Sigmoid colon (tissue), 7 donors: ENCODE data around the gene MPZL2. TPM values are rescaled to one million over a fixed set of nuclear protein-coding genes. Genes with fewer than 3 reads are reported as not detected.

Experiments used
- DNase-seq: peaks from one replicate; pipeline ENCODE4 v3.0.0-alpha.2; 2019
- H3K27ac ChIP-seq, 4 donors: fragments of 200-600 bp; sonication (generic); one replicate each; pipeline ENCODE4 v1.5.1; 2016 to 2019; ENCODE audit warnings: mild to moderate bottlenecking in 1 of 4
- H3K27me3 ChIP-seq, 3 donors: fragments of 200-600 bp; sonication (generic); one replicate each; pipeline ENCODE4 v1.5.1; 2019; ENCODE audit warnings: mild to moderate bottlenecking in 1 of 3
- H3K36me3 ChIP-seq, 4 donors: fragments of 200-600 bp; sonication (generic); one replicate each; pipeline ENCODE4 v1.5.1; 2016 to 2019
- H3K4me1 ChIP-seq, 4 donors: fragments of 200-600 bp; sonication (generic); one replicate each; pipeline ENCODE4 v1.5.1; 2017 to 2019
- H3K4me3 ChIP-seq, 4 donors: fragments of 200-600 bp; sonication (generic); one replicate each; pipeline ENCODE4 v1.5.1; 2017 to 2019; ENCODE audit warnings: mild to moderate bottlenecking in 2 of 4, moderate library complexity in 1 of 4
- H3K9me3 ChIP-seq, 4 donors: fragments of 200-600 bp in 3 of 4; sonication (generic) in 3 of 4; one replicate each; pipeline versions ENCODE4 v1.5.1 to v1.6.1; 2013 to 2019
- EP300 ChIP-seq, 4 donors: sonication (generic); formaldehyde crosslinking; IDR thresholded peaks; one replicate each; pipeline ENCODE4 v1.6.1; 2017; ENCODE audit warnings: antibody characterized with exemption in 4 of 4
- POLR2A ChIP-seq, 2 donors: fragments of 450-650 bp; IDR thresholded peaks; one replicate each; pipeline ENCODE4 v1.6.1; 2016; ENCODE audit warnings: antibody characterized with exemption in 2 of 2, mild to moderate bottlenecking in 2 of 2, moderate library complexity in 2 of 2
- POLR2AphosphoS5 ChIP-seq, 4 donors: sonication (generic); formaldehyde crosslinking; IDR thresholded peaks; one replicate each; pipeline ENCODE4 v1.6.1; 2017; ENCODE audit warnings: antibody characterized with exemption in 4 of 4
- WGBS, 2 donors: extraction: QIAGEN DNeasy Blood & Tissue Kit; methylation state at CpG; one replicate each; pipeline ENCODE4 v1.1.7; 2013; 5-methylcytosine and 5-hydroxymethylcytosine counted together
- intact Hi-C: fragments of 100-400 bp; cut with DNase I; formaldehyde crosslinking; loops from one replicate; pipeline ENCODE4 v1.15.1; 2023
- polyA plus RNA-seq, 3 donors: library from polyadenylated mRNA; stranded (reverse); fragments of 200-250 nt; gene quantifications; one replicate each; pipeline ENCODE4 v1.2.3, GENCODE V29; 2013
- total RNA-seq, 4 donors: library from RNA; depleted of rRNA; stranded (reverse); fragments of >200 nt; gene quantifications; one replicate each; pipeline ENCODE4 v1.1.0, GENCODE V29; 2016
- TF ChIP-seq, protein P1 (sequence below), 4 experiments: fragments of 450-650 bp in 3 of 4; fragments of 200-600 bp in 1 of 4; IDR thresholded peaks; one replicate each; pipeline ENCODE4 v1.5.1; 2016 to 2019; ENCODE audit warnings: antibody characterized with exemption in 4 of 4, mild to moderate bottlenecking in 3 of 4, moderate library complexity in 2 of 4
- donor health status: healthy with polysubstance abuse.
- donor health status: Bipolar disorder and iron deficiency.
- donor health status: healthy.

Gene MPZL2
- total and polyA plus RNA-seq, 7 donors: 7.7 to 27.6 (median 9.6) TPM

DNA sequence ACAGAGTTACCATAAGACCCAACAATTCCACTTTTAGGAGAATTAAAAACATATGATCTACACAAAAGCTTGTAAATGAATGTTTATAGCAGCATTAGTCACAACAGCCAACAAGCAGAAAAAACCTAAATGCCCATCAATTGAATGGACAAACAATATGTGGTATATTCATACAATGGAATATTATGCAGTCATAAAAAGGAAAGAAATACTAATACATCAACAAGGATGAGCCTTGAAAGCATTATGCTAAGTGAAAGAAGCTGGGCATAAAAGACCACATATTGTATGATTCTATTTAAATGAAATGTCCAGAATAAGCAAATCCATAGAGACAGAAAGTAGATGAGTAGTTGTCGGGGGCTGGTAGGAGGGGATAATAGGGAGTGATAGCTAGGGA is 5.0 kb downstream of the MPZL2 start:
- no peaks in the 10 kb centered on the region for H3K36me3 ChIP-seq

DNA sequence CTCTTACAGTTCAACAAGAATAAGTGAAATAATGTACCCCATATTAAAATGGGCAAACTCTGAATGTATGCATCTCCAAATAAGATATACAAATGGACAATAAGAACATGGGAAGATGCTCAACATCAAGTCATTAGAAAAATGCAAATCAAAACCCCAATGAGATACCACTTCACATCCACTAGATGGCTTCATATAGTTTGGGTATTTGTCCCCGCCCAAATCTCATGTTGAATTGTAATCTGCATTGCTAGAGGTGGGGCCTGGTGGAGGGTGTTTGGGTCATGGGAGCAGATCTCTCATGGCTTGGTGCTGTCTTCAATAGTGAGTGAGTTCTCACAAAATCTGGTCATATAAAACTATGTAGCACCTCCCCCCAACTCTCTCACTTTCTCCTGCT is 5.7 kb downstream of the MPZL2 start:
- TF ChIP-seq, protein P1, sequence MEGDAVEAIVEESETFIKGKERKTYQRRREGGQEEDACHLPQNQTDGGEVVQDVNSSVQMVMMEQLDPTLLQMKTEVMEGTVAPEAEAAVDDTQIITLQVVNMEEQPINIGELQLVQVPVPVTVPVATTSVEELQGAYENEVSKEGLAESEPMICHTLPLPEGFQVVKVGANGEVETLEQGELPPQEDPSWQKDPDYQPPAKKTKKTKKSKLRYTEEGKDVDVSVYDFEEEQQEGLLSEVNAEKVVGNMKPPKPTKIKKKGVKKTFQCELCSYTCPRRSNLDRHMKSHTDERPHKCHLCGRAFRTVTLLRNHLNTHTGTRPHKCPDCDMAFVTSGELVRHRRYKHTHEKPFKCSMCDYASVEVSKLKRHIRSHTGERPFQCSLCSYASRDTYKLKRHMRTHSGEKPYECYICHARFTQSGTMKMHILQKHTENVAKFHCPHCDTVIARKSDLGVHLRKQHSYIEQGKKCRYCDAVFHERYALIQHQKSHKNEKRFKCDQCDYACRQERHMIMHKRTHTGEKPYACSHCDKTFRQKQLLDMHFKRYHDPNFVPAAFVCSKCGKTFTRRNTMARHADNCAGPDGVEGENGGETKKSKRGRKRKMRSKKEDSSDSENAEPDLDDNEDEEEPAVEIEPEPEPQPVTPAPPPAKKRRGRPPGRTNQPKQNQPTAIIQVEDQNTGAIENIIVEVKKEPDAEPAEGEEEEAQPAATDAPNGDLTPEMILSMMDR (IDR thresholded peaks at IDR 0.05): no peak
- TF ChIP-seq EP300 (IDR thresholded peaks at IDR 0.05) (no peak), POLR2AphosphoS5 (IDR thresholded peaks at IDR 0.05) (no peak), POLR2A (IDR thresholded peaks at IDR 0.05) (no peak)
- no peaks in the 10 kb centered on the region for H3K9me3 ChIP-seq
- H3K36me3 ChIP-seq: no peaks in the 10 kb centered on the region
- WGBS, 2 donors: 0 to 91% methylated on average over 1 of the region's 1 CpG
- H3K4me3 ChIP-seq: no peak overlapping the region
- H3K27me3 ChIP-seq: peaks cover 4 to 45% (median 26%) of the 10 kb centered on the region in 3 donors
- no peak overlapping the region for H3K27ac ChIP-seq
- no peaks in the 10 kb centered on the region for H3K4me1 ChIP-seq
- intact Hi-C loops: no loop called here
- DNase-seq: no peak

More for the DNA sequence above, 5.0 kb downstream of the MPZL2 start:
- 100% methylated on average over 1 of the region's 1 CpG for WGBS, 2 donors
- H3K27ac ChIP-seq: no peak overlapping the region
- TF ChIP-seq POLR2AphosphoS5 (IDR thresholded peaks at IDR 0.05) (no peak), POLR2A (IDR thresholded peaks at IDR 0.05) (no peak), EP300 (IDR thresholded peaks at IDR 0.05) (no peak)
- TF ChIP-seq, protein P1 (IDR thresholded peaks at IDR 0.05): no peak
- intact Hi-C loops: no loop called here
- no peak overlapping the region for H3K4me3 ChIP-seq
- no peak for DNase-seq
- peaks cover 4 to 49% (median 30%) of the 10 kb centered on the region in 3 donors for H3K27me3 ChIP-seq
- H3K9me3 ChIP-seq: no peaks in the 10 kb centered on the region
- peaks cover 0 to 2% (median 0%) of the 10 kb centered on the region in 4 donors for H3K4me1 ChIP-seq

DNA sequence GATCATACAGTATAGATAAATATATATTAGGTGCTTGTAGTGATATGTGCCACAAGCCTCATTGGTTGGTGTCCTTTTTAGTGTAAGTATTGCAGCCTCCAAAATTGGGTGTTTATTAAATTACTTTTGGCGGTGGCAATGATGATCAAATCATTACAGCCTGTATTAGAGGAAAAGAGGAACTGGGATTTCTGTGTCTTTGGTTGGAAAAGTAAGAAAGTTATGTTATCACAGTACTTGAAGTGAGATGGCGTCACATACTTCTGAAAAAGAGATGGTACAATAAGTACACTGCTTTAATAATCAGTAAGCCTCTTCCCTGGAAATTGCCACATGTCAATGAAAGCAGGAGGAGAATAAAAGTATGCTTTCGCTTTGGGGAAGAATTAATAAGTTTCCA is 11.4 kb downstream of the MPZL2 start:
- Histone ChIP-seq H3K9me3 (peaks cover 0 to 2% (median 0%) of the 10 kb centered on the region in 4 donors), H3K36me3 (no peaks in the 10 kb centered on the region), H3K27me3 (peaks cover 0 to 14% (median 0%) of the 10 kb centered on the region in 3 donors), H3K27ac (no peak overlapping the region), H3K4me3 (peak overlapping the region in 3 of 4 donors; percentile 60 to 67 (median 60)), H3K4me1 (peaks cover 0 to 11% (median 5%) of the 10 kb centered on the region in 4 donors)
- intact Hi-C loops: no loop called here
- WGBS, 2 donors: 38 to 55% methylated on average over 3 of the region's 3 CpGs
- no peak for TF ChIP-seq POLR2A (IDR thresholded peaks at IDR 0.05)
- TF ChIP-seq, protein P1 (IDR thresholded peaks at IDR 0.05): no peak
- no peak for DNase-seq

DNA sequence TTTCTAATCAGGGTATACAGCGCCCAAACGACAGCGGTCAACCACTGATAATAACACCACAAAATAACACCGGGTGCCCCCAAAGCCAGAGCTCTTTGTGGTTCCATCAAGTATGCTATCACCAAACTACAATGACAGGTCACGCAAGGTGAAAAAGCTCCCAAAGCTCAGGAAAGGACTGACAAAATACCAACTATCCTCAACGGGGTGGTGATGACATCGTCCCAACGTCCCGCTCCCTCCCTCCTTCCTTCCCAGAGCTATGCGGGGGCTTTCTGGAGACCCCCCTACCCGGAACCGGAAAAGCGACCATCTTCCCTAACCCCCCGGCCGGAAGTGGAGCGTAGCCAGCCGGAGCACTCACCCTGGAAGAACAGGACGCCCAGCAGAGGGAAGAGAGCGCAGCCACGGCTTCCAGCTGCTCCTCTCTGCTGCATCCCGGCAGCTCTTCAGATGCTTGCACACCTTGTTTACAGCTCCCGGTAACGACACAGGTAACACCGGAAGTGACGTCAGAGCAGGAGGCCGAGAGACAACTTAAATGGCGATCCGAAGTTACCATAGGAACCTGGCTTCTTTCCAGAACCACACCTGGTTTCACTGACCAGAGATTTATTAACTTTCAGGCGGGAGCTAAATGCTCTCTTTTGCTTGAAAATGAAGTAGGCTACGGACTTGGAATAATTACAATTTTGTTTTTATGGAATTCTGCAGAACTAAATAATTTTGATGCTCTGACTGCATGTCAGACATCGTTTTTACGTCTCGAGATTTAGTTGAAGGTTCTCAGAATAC is 12.0 kb downstream of the MPZL2 start, which contains the start of gene MPZL3:
Gene MPZL3 (minus strand): TSS at position 508 of the 795 bp plus-strand sequence. CDS start 71 bp downstream, at position 437.
- WGBS, 2 donors: 1 to 2% methylated on average over 33 of the region's 33 CpGs
- H3K9me3 ChIP-seq: peaks cover 0 to 2% (median 0%) of the 10 kb centered on the region in 4 donors

More for the DNA sequence above, 12.0 kb downstream of the MPZL2 start, which contains the start of gene MPZL3:
- TF ChIP-seq POLR2AphosphoS5 (IDR thresholded peaks at IDR 0.05) (peak in 2 of 4 donors; percentile 43 to 46), EP300 (IDR thresholded peaks at IDR 0.05) (peak in 1 of 4 donors; percentile 27), POLR2A (IDR thresholded peaks at IDR 0.05) (peak in 1 of 2 donors; percentile 47)
- TF ChIP-seq, protein P1 (IDR thresholded peaks at IDR 0.05): no peak
- peak within 1 kb of the TSS; percentile 37 to 63 (median 59) for H3K27ac ChIP-seq
- DNase-seq: peak; percentile 82
- H3K27me3 ChIP-seq: peaks cover 0 to 20% (median 0%) of the 10 kb centered on the region in 3 donors
- intact Hi-C loops: no loop called here
- H3K4me1 ChIP-seq: peaks cover 0 to 11% (median 5%) of the 10 kb centered on the region in 4 donors
- H3K4me3 ChIP-seq: peak within 1 kb of the TSS; percentile 43 to 67 (median 60)
- H3K36me3 ChIP-seq: no peaks in the 10 kb centered on the region
